ENCODE measurements around the gene MAD2L2. TPM values are rescaled to one million over a fixed set of nuclear protein-coding genes. Genes with fewer than 3 reads are reported as not detected.

MAD2L2 gene
- total and polyA plus RNA-seq, 9 of the 15 experiments (the other 6 are each of a cell fraction or from before 2014, with no cell fraction given), result 12.4 to 286 (median 143) TPM

GRCh38 chr1:11691302-11691914 lies 10.5 kb upstream of the MAD2L2 start, which contains the start of gene DRAXIN:
TSS of gene DRAXIN (plus strand) at chr1:11691710. CDS start at chr1:11706259, 14,549 bp downstream.
- no peak within 1 kb of the TSS for H3K4me3 ChIP-seq
- in situ Hi-C loops (cut with MboI), result no loop called here
- H2AFZ ChIP-seq (ENCODE audit: low read depth, low read length), result peak within 1 kb of the TSS; percentile 88
- no peaks in the 10 kb centered on the region for H3K36me3 ChIP-seq (ENCODE audit: control insufficient read depth, insufficient read depth, low read length)
- BruUV-seq (replicated peaks), result no TSS peak
- H3K79me2 ChIP-seq (ENCODE audit: control insufficient read depth, insufficient read depth, low read length), result no peaks in the 10 kb centered on the region
- peak within 1 kb of the TSS in 1 of 2 experiments; percentile 70; a peak in 2 of 4 replicates for H3K9ac ChIP-seq (ENCODE audit: insufficient read depth in 1 of 2, low read depth in 2 of 2, low read length in 2 of 2)
- CTCF ChIA-PET (ENCODE audit: low intra/inter-chr PET ratio), result no interaction called here
- H3K27ac ChIP-seq (ENCODE audit: extremely low read depth, low read depth, low read length), result peak within 1 kb of the TSS; percentile 54; the same call in 1 of the 3 replicates
- TF ChIP-seq ZNF184 (CRISPR knock-in tag; IDR thresholded peaks at IDR 0.05) (no peak), HNRNPL (IDR thresholded peaks at IDR 0.05; ENCODE audit: low read depth, low read length) (peak; percentile 51; the same call in 1 of the 2 replicates), TFAM (CRISPR knock-in tag; conservative IDR thresholded peaks at IDR 0.05) (no peak)
- H3K9me1 ChIP-seq (ENCODE audit: control insufficient read depth, insufficient read depth, low read length), result no peaks in the 10 kb centered on the region
- no peaks in the 10 kb centered on the region for H4K20me1 ChIP-seq (replicated peaks; ENCODE audit: control insufficient read depth, insufficient read depth, low read length)
- intact Hi-C loops (cut with micrococcal nuclease), result no loop called here
- DNase-seq (ENCODE audit: extremely low read depth in 1 of 4, low spot score in 3 of 4) (no peak), ATAC-seq (no peak), FAIRE-seq (no peak)
- H3K27me3 ChIP-seq (ENCODE audit: control insufficient read depth in 2 of 2, insufficient read depth in 2 of 2, low read length in 2 of 2), result no peaks in the 10 kb centered on the region
- H3K9me3 ChIP-seq (replicated peaks; ENCODE audit: control insufficient read depth, insufficient read depth, low read depth, low read length), result no peaks in the 10 kb centered on the region
- 88% methylated on average over 18 of the region's 78 CpGs for WGBS (ENCODE audit: insufficient coverage, low coverage, missing lambda C conversion rate)
- H3K4me1 ChIP-seq (replicated peaks in 1 of 2; ENCODE audit: control insufficient read depth in 2 of 2, insufficient read depth in 2 of 2, low read length in 2 of 2), result peaks cover 34 to 40% of the 10 kb centered on the region in 2 experiments
- POLR2A ChIA-PET, result no interaction called here
- H3K4me2 ChIP-seq (ENCODE audit: insufficient read depth, low read length), result peak within 1 kb of the TSS; percentile 47; the same call in 1 of the 2 replicates
